GM12874 (cell line): ENCODE measurements around the gene EFNA2.
A peak's percentile ranks its signal among the peaks of the same experiment; 100 is the strongest.

Experiments used
- CTCF ChIP-seq: IDR thresholded peaks from 2 replicates; pipeline ENCODE4 v1.5.1; 2011; ENCODE audit warnings: low read depth, mild to moderate bottlenecking, control low read depth, low read length, moderate library complexity; ENCODE audit not compliant: insufficient read depth

The EFNA2 gene

GRCh38 chr19:1239796-1240737 is 45.6 kb upstream of the EFNA2 start:
- TF ChIP-seq CTCF = peak; percentile 94

GRCh38 chr19:1240925-1241324 is 44.7 kb upstream of the EFNA2 start:
- no peak for TF ChIP-seq CTCF

- TF ChIP-seq CTCF = no peak
These were observed 44.1 kb upstream of the EFNA2 start, which contains the start of gene ATP5F1D for GRCh38 chr19:1241417-1242095. Gene ATP5F1D, plus strand, starts transcription at chr19:1241751. Its CDS starts 100 bp downstream, at chr19:1241851.

- TF ChIP-seq CTCF = peak; percentile 98
These were observed 41.6 kb upstream of the EFNA2 start for GRCh38 chr19:1243768-1244692.

- TF ChIP-seq CTCF = no peak
These were observed 40.8 kb upstream of the EFNA2 start for GRCh38 chr19:1244693-1245451.

- TF ChIP-seq CTCF = no peak
These were observed 40.0 kb upstream of the EFNA2 start for GRCh38 chr19:1245494-1246264.
